GM12878 (cell line): Measurements from ENCODE around the gene ACD. TPM values are rescaled to one million over a fixed set of nuclear protein-coding genes. Genes with fewer than 3 reads are reported as not detected.

Experiments
- CBX5 ChIP-seq: sonication (generic); IDR thresholded peaks from 2 replicates; pipeline ENCODE4 v1.6.1; 2016; ENCODE audit warnings: low read depth, moderate library complexity, mild to moderate bottlenecking, inconsistent platforms
- CEBPB ChIP-seq, 2 experiments: fragments of 150-350 bp in 1 of 2; IDR thresholded peaks; 2 replicates each; pipeline ENCODE4 v1.6.1; 2012 to 2014; ENCODE audit warnings: low read depth in 2 of 2, low read length in 2 of 2, borderline replicate concordance in 1 of 2, inconsistent platforms in 1 of 2
- CEBPZ ChIP-seq: fragments of 150-350 bp; IDR thresholded peaks from 2 replicates; pipeline ENCODE4 v1.6.1; 2016; ENCODE audit warnings: low read depth, low read length
- CTCF ChIP-seq, 3 experiments: IDR thresholded peaks in 2 of 3; conservative IDR thresholded peaks in 1 of 3; 2 replicates each; pipeline ENCODE4 v1.5.1; 2011; ENCODE audit warnings: low read depth in 3 of 3, low read length in 3 of 3, mild to moderate bottlenecking in 3 of 3, control low read depth in 2 of 3, moderate library complexity in 2 of 3, inconsistent platforms in 1 of 3, mixed read lengths in 1 of 3; ENCODE audit not compliant: control insufficient read depth in 2 of 3, insufficient read depth in 1 of 3; ENCODE audit errors: extremely low read depth in 1 of 3
- NFIC ChIP-seq: IDR thresholded peaks from 2 replicates; pipeline ENCODE4 v1.6.1; 2012; ENCODE audit warnings: low read depth, mild to moderate bottlenecking, inconsistent platforms, low read length, moderate library complexity
- NR2C2 ChIP-seq: IDR thresholded peaks from 2 replicates; pipeline ENCODE4 v1.6.1; 2011; ENCODE audit warnings: borderline replicate concordance, low read depth; ENCODE audit not compliant: control insufficient read depth, insufficient read length
- PKNOX1 ChIP-seq: fragments of 450-650 bp; IDR thresholded peaks from 2 replicates; pipeline ENCODE4 v1.6.1; 2016; ENCODE audit warnings: mild to moderate bottlenecking
- RAD51 ChIP-seq: fragments of 450-650 bp; IDR thresholded peaks from 2 replicates; pipeline ENCODE4 v1.6.1; 2016; ENCODE audit warnings: moderate library complexity, mild to moderate bottlenecking, inconsistent platforms
- STAT3 ChIP-seq: IDR thresholded peaks from 2 replicates; pipeline ENCODE4 v1.6.1; 2011; ENCODE audit warnings: low read depth, low read length, improper control_type of control experiment
- TCF3 ChIP-seq: IDR thresholded peaks from 2 replicates; pipeline ENCODE4 v1.6.1; 2012; ENCODE audit warnings: low read depth, mild to moderate bottlenecking, low read length, borderline replicate concordance; ENCODE audit not compliant: insufficient read depth
- polyA plus RNA-seq, 11 experiments: library from polyadenylated mRNA; depleted of rRNA in 4 of 11; unstranded in 6 of 11; stranded (reverse) in 5 of 11; fragments of >200 nt; fragmentation: Nextera tagmentation in 4 of 11; fragmentation: Illumina TruSeq in 1 of 11; extraction: Ambion mirVana in 4 of 11; extraction: Trizol in 1 of 11; gene quantifications; 1 replicate in 1 of 11; 2 replicates in 10 of 11; pipeline versions ENCODE4 v1.2.1 to v1.2.3, GENCODE V29; 2011 to 2016; ENCODE audit warnings: inconsistent platforms in 2 of 11, missing spikeins in 2 of 11, low read depth in 1 of 11
- total RNA-seq, 4 experiments: library from RNA; depleted of rRNA in 3 of 4; stranded (reverse); fragments of >200 nt in 3 of 4; fragmentation: Illumina TruSeq in 1 of 4; extraction: Trizol in 1 of 4; gene quantifications; 2 replicates each; pipeline versions ENCODE4 v1.2.1 to v1.2.3, GENCODE V29; 2013 to 2021
- TF ChIP-seq, protein P1 (sequence below): fragments of 450-650 bp; IDR thresholded peaks from 2 replicates; pipeline ENCODE4 v1.6.1; 2017; ENCODE audit warnings: antibody characterized with exemption, mild to moderate bottlenecking, moderate library complexity

The ACD gene
- total and polyA plus RNA-seq, 10 of the 15 experiments (the other 5 are each of a cell fraction or from before 2014, with no cell fraction given) = 2.9 to 46.7 (median 23.9) TPM

DNA sequence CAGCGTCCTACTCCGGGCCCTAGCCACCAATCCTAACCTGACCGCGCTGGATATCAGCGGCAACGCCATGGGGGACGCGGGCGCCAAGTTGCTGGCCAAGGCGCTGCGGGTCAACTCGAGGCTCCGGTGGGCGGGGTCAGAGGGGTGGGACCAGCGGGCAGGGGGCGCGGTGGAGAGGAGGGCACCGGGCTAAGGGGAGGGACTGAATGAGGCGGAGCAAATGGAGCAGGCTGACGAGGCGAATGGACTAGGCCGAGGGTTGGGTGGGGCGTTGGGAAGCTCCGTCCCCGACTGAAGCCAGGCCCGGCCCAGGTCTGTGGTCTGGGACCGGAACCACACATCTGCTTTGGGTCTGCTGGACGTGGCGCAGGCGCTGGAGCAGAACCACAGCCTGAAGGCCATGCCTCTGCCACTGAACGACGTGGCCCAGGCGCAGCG lies 10.5 kb downstream of the ACD start (continued):
- TF ChIP-seq CTCF (IDR thresholded peaks at IDR 0.05 in 2 of 3, conservative IDR thresholded peaks at IDR 0.05 in 1 of 3; ENCODE audit: control insufficient read depth in 2 of 3, extremely low read depth in 1 of 3, insufficient read depth in 1 of 3, low read depth in 3 of 3, low read length in 3 of 3) = no peak
- TF ChIP-seq, protein P1, sequence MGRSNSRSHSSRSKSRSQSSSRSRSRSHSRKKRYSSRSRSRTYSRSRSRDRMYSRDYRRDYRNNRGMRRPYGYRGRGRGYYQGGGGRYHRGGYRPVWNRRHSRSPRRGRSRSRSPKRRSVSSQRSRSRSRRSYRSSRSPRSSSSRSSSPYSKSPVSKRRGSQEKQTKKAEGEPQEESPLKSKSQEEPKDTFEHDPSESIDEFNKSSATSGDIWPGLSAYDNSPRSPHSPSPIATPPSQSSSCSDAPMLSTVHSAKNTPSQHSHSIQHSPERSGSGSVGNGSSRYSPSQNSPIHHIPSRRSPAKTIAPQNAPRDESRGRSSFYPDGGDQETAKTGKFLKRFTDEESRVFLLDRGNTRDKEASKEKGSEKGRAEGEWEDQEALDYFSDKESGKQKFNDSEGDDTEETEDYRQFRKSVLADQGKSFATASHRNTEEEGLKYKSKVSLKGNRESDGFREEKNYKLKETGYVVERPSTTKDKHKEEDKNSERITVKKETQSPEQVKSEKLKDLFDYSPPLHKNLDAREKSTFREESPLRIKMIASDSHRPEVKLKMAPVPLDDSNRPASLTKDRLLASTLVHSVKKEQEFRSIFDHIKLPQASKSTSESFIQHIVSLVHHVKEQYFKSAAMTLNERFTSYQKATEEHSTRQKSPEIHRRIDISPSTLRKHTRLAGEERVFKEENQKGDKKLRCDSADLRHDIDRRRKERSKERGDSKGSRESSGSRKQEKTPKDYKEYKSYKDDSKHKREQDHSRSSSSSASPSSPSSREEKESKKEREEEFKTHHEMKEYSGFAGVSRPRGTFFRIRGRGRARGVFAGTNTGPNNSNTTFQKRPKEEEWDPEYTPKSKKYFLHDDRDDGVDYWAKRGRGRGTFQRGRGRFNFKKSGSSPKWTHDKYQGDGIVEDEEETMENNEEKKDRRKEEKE = no peak
- no peak for TF ChIP-seq CBX5
- TF ChIP-seq PKNOX1 = no peak
- TF ChIP-seq NFIC = no peak
- no peak for TF ChIP-seq NR2C2
- no peak for TF ChIP-seq CEBPB (IDR thresholded peaks at IDR 0.05; ENCODE audit: borderline replicate concordance in 1 of 2, low read depth in 2 of 2, low read length in 2 of 2)
- no peak for TF ChIP-seq TCF3
- TF ChIP-seq RAD51 = no peak
- no peak for TF ChIP-seq STAT3
- TF ChIP-seq CEBPZ = no peak
- TF ChIP-seq, all 136 proteins: peak for 0
